HG03442 (cell line): Measurements from ENCODE around the gene GNL1.

ENCODE experiments used
- ATAC-seq: cut with Tn5 transposase; IDR thresholded peaks from one replicate; pipeline ENCODE4 v1.9.1; 2021; ENCODE audit warnings: mild to moderate bottlenecking, moderate library complexity; ENCODE audit not compliant: unreplicated experiment

GNL1 gene

GRCh38 chr6:30570740-30571074 is 14.4 kb upstream of the GNL1 start:
- ATAC-seq = peak; percentile 19

- no peak for ATAC-seq
These were observed 14.0 kb upstream of the GNL1 start for GRCh38 chr6:30570263-30570662.

GRCh38 chr6:30568245-30568644 is 12.0 kb upstream of the GNL1 start:
- ATAC-seq = no peak

- no peak for ATAC-seq
These were observed 9.5 kb upstream of the GNL1 start for GRCh38 chr6:30565772-30566171.

GRCh38 chr6:30564114-30564513 is 7.8 kb upstream of the GNL1 start:
- no peak for ATAC-seq

GRCh38 chr6:30562470-30563425 is 6.5 kb upstream of the GNL1 start:
- ATAC-seq = no peak

- ATAC-seq = no peak
These were observed 4.6 kb upstream of the GNL1 start for GRCh38 chr6:30560930-30561329.

GRCh38 chr6:30557683-30557981 is 1.3 kb upstream of the GNL1 start:
- no peak for ATAC-seq

- peak; percentile 42 for ATAC-seq
These were observed 805 bp upstream of the GNL1 start, which contains the start of gene PRR3 for GRCh38 chr6:30556906-30557682. Gene PRR3, plus strand, starts transcription at chr6:30557295. Its CDS starts 50 bp downstream, at chr6:30557345.

- ATAC-seq = peak; percentile 6
These were observed 548 bp downstream of the GNL1 start for GRCh38 chr6:30555816-30556065.

- ATAC-seq = no peak
These were observed 1.1 kb downstream of the GNL1 start for GRCh38 chr6:30554962-30555815.

- ATAC-seq = no peak
These were observed 1.9 kb downstream of the GNL1 start for GRCh38 chr6:30554404-30554803.

- ATAC-seq = no peak
These were observed 7.9 kb downstream of the GNL1 start for GRCh38 chr6:30548375-30548774.

- no peak for ATAC-seq
These were observed 8.8 kb downstream of the GNL1 start for GRCh38 chr6:30547454-30547853.

GRCh38 chr6:30544666-30545272 is 11.5 kb downstream of the GNL1 start:
- ATAC-seq = no peak

GRCh38 chr6:30543821-30544220 is 12.5 kb downstream of the GNL1 start:
- no peak for ATAC-seq

- ATAC-seq = no peak
These were observed 13.4 kb downstream of the GNL1 start for GRCh38 chr6:30542915-30543314.

- no peak for ATAC-seq
These were observed 13.9 kb downstream of the GNL1 start for GRCh38 chr6:30542404-30542725.

GRCh38 chr6:30541515-30542403 is 14.5 kb downstream of the GNL1 start:
- ATAC-seq = peak; percentile 46

- ATAC-seq = no peak
These were observed 18.4 kb downstream of the GNL1 start for GRCh38 chr6:30537931-30538330.
